Measurements from ENCODE around the gene TMEM218.

TMEM218 gene

DNA sequence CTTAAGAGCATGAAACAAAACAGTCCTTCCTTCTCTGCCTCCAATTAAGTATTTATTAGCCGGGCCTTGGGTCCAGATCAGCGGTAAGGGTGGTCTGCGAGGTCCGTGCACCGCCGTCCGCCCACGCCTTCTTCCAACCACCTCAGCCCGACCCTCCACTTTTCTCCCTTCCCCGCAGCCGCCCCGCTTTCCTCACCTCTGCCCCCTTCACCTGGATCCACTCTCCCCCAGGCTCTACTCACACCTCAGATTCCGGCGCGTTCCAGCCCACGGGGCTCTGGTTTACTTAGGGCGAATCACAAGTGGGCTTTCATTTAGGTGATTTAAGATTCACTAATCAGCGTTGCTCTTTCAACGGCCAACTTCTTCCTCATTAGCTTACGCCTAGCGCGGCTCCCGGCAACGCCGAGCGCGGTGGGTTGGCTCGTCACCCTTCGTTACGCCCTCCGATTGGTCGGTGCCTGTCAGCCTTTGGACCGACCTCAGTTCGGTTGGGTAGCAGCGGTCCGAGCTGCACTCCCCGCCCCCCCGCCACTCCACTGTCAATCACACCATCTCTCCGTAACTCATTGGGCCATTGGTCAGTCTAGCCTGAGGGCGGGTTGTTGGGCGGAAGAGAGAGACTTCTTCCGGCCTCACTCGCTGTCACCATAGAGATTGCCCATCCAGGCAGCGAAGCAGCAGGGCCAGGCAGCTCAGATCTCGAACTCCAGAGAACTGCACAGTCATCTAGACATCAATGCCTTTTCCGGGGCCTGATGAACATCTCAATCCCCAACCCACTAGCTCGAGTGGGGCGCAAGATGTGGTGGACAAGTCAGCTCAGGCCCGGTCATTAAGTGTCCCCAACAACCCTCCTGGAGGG, at the start of gene TMEM218:
TMEM218 (minus strand) TSS at position 284 of the 865 bp plus-strand sequence. CDS start 9,385 bp downstream, outside the sequence.
- DNase-seq = peak; percentile 97

GRCh38 chr11:125157953-125158680, 46.7 kb upstream of the TMEM218 start:
- no peak for DNase-seq

DNA sequence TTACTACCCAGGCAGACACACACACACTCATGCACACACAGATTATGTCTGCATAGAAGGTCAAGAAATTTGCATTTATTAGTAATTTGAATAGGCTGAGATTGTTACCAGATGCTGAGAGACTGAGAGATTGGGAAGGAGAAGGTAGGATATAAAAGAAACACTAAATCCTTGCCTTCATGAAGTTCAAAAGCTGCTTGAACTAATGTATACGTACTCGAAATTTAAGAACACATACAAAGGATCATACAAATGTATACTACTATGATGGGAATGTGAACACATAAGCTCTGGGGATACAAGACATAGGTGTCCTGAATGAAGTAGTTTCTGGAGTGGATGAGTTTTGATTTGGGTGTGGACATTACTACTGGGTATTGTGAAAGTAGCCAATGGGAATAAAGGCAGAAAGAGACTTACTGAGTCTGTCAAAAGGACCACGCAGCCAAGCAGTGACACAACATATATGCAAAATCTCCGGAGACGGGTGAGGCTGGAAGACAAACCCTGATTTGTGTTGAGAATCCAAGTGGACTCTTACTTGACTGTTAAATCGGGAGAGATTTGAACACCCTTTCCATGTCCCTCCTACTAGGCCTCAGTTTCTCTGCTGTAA, 45.8 kb upstream of the TMEM218 start:
- no peak for DNase-seq

- no peak for DNase-seq
Measured at GRCh38 chr11:125156346-125157117, 45.1 kb upstream of the TMEM218 start.

DNA sequence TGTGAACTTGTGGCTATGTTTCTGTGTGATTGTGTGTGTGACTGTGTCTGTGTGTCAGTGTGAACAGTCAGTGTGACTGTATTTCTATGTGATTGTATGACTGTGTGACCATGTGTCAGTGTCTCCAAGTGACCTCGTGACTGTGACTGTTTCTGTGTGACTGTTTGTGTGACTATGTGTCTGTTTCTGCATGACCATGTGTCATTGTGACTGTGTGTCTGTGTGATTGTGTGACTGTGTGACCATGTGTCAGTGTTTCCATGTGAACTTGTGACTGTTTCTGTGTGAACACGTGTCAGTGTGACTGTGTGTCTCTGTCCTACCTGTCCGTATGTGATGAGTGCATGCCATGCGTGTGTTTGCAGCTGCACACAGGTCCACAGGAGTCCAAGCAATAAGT, 44.3 kb upstream of the TMEM218 start:
- DNase-seq = no peak

- no peak for DNase-seq
Measured at GRCh38 chr11:125155100-125155444, 43.6 kb upstream of the TMEM218 start.

GRCh38 chr11:125154378-125155099, 43.1 kb upstream of the TMEM218 start:
- DNase-seq = no peak

- DNase-seq = no peak
Measured at GRCh38 chr11:125153837-125154236, 42.4 kb upstream of the TMEM218 start.

DNA sequence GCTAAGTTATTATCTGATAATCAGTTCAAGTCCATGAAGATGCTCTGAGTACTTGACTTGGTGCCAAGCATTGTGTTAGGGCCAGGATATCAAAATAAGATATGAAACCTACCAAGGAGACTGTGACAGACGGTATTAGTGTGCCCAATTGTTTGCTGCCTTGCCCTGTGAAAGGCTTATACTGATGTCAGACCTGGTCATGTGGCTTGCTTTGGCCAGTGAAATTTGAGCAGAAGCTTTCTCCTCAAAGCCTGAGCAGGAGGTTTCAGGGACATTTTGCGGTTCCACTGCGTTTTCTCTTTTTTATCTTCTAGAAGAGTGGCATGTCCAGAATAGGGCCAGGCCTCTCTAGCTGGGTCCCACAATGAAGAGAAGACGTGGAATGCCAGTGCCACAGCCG, 37.3 kb upstream of the TMEM218 start:
- DNase-seq = no peak

- no peak for DNase-seq
Measured at GRCh38 chr11:125148011-125148410, 36.6 kb upstream of the TMEM218 start.

- DNase-seq = no peak
Measured at GRCh38 chr11:125147280-125147679, 35.9 kb upstream of the TMEM218 start.

DNA sequence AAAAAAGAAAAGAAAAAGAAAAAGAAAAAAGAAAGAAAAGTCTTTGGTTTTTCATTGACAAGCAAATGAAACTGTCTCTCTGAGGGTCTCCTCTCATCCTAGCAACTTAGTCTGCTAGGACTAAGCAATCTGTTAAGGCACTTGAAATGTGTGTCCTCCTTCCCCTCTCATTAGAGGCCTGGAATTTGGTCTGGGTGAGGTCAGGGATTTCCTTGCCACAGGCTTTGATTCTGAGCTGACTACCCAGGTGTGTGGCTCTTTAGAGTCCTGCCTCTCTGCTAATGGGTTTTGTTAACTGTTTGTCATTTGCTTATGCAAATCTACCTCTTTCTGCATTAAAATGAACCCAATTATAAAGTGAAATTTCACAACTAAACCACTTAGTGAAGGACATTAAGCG, 34.8 kb upstream of the TMEM218 start:
- DNase-seq = no peak

- DNase-seq = no peak
Measured at GRCh38 chr11:125141686-125142535, 30.5 kb upstream of the TMEM218 start.

DNA sequence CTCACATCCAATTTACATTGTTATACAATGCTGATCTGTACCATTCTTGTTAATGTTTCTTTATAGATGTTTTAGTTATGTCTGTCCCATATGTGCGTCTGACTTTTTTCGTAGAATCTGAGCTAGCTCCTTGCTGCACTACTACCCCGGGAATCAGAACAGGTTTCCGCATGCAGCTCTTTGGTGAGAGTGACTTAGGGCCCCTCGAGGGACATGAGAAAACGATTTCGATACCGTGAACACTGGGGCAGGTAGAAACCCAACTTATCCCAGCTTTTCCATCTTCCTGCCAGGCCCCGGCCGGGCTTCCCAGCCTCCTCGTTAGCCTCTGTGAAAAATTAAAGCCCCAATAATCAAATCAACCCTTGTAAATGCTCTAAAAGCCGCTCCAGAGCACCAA, 29.8 kb upstream of the TMEM218 start:
- no peak for DNase-seq

DNA sequence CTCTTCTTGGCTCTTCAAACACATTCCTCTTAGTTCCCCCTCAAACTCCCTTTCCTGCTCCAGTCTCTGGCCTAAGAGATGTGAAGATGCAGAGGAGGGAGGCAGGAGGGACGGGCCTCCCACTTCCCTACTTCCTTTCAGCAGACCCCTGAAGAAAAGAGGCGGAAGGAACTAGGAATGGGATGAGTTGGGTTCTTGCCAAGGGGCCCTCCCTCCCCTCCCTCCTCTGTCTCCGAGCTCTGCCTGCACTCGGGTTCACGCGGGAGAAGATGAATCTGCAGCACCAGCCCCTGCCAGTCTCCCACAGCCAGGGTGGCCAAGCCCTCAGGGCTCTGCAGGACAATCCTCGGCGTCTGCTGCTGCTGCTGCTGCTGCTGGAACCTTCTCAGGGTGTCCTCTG, 28.8 kb upstream of the TMEM218 start:
- DNase-seq = no peak

DNA sequence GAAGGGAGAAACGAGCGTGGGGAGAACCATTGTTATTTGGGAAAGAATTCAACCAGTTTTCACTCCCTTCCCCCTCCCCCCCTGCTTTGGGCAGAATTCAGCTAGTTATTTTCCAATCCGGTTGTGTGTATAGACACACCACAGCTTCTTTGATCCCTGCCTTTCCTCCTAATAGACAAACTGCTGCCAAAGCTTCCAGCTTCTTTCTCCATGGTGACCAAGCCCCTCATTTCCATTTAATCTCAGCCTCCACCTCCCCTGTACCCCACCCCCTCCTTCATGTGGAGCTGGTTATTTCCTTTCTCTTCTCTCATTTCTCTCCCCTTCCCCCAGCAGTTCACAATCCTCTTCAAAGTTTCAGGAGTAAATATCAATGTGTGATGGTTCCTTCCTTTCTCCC, 28.4 kb upstream of the TMEM218 start:
- no peak for DNase-seq

GRCh38 chr11:125138966-125139365, 27.5 kb upstream of the TMEM218 start:
- no peak for DNase-seq

- DNase-seq = no peak
Measured at GRCh38 chr11:125136001-125136400, 24.6 kb upstream of the TMEM218 start.

- no peak for DNase-seq
Measured at GRCh38 chr11:125132596-125132995, 21.2 kb upstream of the TMEM218 start.

DNA sequence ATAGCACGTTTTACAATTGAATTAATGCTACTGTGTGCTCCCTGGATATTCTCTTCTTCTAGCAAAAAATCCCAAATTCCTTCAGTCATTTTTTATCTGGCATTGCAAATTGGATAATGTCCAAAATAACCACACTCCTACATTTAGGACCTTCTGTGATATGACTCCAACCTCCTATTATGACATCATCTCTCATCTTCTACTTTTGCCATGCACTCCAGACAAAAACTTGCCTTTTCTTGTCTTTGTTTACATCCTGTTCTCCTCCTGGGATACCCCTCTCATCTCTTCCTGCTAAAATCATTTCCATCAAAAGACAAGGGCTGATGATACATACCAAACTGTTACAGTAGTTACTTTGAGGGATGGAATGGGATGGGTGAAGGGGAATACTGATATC, 20.6 kb upstream of the TMEM218 start:
- no peak for DNase-seq

DNA sequence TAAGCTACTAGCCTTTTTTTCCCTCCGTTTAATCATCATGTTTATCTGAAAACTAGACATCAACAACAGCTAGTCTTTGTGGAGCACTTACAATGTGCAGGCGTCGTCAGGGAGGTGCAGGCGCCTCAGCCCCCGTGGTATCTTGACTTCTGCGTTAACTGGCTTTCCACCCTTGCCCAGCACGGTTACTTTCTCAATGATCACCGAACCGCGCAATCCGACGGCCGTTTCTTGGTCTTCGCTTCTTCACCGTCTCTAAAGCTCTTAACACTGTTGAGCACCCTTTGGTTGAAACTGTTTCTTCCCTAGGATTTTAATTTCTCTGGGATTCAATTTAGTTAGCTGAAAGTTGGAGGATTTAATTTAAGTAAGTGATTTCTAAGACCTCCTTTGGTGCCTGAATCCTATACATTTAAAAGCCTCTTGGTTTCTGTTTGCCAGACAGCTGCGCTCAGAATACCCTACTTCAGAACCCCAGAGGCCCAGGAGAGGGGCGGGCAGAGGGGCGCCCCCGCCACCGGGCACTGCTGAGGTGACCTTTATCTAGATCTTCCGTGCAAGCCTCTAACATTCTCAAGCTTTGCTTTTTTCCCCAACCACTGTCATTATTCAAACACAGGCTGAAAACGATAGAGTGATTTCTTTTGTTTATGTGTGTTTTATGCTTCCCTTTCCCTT, 18.0 kb upstream of the TMEM218 start:
- no peak for DNase-seq
